ENCODE results near the gene SAPCD2.

The SAPCD2 gene

DNA sequence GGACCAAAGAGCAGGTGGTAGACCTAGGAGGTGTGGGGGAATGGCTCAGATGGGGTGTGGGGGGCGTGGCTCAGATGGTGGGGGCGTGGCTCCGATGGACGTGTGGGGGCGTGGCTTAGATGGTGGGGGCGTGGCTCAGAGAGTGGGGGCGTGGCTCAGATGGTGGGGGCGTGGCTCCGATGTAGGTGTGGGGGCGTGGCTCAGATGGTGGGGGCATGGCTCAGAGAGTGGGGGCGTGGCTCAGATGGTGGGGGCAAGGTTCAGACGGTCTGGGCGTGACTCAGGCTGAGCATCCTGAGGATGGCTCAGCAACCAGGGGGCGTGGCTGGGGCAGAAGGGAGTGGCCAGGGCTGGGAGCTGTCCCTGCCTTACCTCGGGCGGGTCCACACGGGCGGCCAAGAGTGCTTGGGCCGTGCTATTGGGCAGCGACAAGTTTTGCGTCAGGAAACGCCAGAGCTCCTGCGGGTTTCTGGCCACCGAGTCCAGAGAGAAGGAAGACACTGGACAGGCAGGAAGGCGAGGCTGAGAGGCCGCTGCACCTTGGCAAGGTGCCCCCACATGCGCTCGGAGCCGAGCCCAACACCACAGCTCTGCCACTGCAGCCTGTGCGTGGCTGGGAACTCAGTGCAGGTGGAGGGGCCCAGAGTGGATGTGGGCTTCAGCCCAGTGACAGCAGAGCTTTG, 48.2 kb downstream of the SAPCD2 start:
- in situ Hi-C loops (cut with MboI; ENCODE audit: low sequenced_read_pairs), result no loop called here

DNA sequence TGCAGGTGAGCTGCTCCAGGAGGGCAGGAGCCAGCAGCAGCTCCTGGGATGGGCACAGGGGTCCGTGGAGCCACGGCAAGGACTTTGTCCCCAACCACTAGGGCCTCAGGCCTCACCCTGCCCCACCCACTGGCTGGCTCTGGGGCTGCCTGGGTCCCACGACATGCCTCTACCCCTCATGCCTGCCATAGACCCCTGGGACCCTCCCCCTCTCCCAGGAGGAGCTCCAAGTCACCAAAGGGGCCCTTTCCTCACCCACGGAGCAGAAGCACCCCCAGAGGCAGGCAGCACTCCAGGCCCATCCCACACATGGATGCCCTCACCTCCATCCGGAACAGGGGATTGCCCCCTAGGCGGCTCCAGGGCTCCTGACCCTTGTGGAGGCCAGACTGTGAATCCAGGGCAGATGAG, 48.8 kb downstream of the SAPCD2 start:
- in situ Hi-C loops (cut with MboI; ENCODE audit: low sequenced_read_pairs), result no loop called here

DNA sequence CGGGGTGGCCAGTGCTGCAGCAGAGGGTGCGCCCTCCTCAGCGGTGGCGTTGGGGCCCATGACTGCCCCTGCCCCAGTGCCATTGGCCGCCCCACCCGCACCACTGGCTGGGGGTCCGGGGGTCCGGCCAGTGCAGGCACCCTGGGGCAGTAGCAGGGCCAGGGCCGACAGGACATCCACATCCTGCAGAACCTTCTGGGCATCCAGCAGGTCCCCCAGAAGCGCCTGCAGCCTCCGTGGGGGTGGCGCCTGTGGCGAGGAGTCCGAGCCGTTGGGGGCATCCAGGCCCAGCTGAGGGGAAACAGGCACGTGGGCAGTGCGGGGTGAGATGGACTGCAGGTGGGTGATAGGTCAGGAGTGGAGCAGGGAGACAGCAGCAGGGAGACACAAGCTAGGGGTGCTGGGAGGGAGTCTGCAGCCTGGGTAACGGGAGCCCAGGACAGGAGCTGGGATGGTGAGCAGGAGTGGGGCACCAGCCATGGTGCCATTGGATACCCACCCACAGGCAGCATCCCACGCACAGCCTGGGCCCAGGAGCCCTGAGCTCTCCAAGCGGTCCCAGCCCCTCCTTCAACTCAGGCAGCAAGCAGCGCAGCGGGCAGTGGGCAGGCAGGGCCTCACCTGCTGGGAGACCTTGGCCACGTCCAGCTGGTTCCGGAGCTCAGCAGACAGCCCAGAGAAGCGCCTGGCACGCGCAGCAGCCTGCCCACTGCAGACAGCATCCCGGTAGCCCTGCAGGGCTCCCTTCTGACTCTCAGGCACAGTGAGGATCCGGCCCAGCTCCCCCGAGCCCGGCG, 49.4 kb downstream of the SAPCD2 start:
- in situ Hi-C loops (cut with MboI; ENCODE audit: low sequenced_read_pairs), result no loop called here

DNA sequence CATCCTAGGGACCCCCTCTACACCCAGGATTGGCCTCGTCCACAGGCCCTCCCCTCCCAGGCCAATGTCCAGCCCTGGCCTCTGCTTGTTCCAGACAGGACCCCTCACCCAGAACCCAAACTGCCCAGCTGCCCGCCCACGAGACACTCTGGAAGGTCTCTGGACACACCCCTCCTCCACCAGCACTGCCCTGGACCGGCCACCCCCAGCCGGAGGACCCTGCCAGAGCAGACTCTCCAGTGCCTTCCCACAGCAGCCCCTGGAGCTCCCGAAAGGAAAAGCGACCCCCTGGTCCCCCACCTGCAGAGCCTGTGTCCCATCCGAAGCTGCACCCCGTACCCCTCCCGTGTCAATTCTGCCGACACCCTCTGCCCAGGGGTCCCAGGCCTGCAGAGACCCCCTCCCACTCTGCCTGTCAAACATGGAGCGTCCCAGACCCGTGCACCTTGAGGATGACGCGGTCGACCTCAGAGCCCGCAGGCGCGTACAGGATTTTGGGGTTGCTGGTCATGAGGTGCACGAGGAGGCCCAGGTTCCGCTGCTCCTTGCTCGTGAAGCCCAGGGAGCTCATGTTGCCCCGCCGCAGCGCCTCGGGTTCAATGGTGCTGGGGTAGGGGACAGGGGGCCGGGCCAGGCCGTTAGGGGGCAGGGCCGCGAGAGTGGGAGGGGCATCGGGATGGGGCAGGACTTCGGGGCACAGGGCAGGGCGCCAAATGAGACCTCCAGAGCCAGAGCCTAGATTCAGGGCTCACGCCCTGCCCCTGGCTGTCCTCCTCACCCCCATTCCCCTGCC, 50.3 kb downstream of the SAPCD2 start:
- in situ Hi-C loops (cut with MboI; ENCODE audit: low sequenced_read_pairs), result no loop called here

DNA sequence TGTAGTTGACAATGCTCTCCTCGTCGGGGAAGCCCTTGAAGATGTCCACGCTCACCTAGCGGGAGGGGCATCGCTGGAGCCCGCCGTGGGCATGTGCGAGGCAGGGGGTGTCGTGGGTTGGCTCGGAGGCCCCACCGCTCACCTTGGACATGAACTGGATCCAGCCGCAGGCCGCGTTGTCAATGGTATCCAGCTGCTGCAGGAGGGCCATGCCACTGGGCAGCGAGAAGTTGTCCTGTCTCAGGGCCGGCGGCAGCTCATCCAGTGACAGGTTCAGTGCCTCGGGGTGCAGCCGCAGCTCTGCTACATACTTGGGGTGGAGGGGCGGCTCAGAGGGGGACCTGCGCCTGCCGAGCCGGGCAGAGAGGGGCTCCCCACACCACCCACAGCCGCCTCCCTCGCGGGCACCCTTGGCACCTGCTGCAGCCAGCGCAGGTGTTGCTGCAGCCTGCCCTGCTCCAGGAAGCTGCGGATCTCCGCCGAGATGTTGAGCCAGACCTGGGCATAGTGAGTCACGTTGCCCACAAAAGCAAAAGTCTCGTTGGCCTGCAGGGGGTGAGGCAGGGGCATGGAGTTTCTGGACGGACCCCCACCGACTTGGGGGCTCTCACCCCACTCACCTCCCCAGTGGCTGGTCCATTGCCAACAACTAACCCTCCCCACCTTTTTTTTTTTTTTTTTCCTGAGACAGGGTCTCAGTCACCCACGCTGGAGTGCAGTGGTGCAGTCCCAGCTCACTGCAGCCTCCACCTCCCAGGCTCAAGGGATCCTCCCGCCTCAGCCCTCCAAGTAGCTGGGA, 51.4 kb downstream of the SAPCD2 start:
- in situ Hi-C loops (cut with MboI; ENCODE audit: low sequenced_read_pairs), result no loop called here

DNA sequence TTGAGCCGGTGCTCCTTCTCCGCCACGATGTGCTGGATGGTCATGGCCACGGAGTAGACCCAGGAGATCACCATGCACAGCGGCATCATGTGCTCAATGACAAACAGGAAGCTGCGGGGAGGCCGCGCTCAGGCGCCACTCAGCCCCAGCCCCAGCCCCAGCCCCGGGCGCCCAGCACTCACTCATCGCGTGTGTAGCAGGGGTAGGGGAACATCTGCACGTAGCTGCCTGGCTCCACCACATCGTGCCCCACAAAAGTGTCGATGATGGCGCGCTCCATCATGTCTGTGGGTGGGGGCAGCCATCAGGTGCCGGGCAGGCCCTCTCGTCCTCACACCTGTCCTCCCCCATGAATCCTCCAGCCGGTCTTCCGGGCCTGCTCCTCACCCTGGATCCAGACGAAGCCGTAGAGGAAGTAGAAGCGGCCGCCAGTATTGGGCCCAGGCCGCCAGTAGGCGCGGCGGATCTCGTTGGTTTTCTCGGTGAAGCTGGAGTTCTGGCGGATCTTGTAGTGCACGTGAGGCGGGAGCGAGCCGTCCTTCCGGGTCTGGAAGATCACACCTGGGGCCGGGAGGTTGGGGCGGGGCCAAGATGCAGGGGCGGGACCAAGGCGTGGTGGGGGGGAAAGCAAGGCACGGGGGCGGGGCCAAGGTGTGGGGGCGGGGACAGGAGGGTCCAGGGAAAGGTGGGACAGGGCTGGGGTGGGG, 52.4 kb downstream of the SAPCD2 start:
- in situ Hi-C loops (cut with MboI; ENCODE audit: low sequenced_read_pairs), result no loop called here

DNA sequence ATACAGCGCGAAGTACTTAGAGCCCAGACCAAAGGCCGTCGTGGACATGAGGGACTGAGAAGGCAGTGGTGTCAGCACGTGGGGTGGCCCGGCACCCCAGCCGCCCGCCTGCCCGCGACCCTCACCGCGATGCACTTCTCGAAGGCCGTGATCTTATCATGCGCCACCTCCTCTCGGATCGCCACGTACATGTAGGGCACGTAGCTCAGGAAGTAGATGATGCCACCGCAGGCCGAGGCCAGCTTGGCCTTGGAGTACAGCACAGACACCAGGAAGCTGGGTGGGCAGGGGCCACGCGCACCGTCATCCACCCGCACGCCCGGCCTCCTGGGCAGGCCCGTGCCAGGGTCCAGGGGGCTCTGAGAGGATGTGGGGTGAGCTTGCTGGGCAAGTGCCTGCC, 53.3 kb downstream of the SAPCD2 start:
- in situ Hi-C loops (cut with MboI; ENCODE audit: low sequenced_read_pairs), result no loop called here

DNA sequence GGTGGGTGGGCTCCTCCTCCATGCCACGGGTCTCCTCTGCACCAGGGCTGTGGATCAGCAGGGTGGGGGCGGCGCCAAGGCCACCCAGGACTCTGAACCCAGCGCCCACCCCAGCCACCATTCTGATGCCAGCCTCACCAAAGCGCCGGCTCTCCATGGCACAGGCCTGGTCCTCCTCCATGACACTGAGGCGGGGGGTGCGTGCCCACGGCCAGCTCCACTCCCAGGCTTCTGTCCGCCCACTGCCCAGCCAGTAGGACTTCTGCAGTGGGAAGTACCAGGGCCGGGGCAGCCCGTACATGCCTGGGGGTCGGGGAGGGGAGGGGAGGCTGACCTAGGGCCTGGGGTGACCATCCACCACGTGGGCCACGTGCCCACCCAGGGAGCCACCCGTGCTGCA, 53.9 kb downstream of the SAPCD2 start:
- in situ Hi-C loops (cut with MboI; ENCODE audit: low sequenced_read_pairs), result no loop called here

DNA sequence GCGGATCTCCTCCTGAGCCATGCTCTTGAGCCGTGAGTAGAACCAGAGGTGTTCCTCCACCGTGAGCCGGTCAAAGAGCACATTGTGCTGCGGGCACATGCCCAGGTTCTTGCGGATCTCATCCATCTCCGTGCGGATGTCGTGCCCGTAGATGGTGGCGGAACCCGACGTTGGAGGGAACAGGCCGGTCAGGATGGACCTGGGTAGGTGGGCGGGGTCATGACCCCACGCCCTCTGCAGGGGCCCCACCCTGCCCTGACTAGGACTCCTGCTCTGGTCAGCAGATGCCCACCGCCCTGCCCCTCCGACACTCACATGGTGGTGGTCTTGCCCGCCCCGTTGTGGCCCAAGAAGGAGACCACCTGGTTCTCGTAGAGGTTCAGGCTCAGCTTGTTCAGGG, 54.4 kb downstream of the SAPCD2 start:
- in situ Hi-C loops (cut with MboI; ENCODE audit: low sequenced_read_pairs), result no loop called here

DNA sequence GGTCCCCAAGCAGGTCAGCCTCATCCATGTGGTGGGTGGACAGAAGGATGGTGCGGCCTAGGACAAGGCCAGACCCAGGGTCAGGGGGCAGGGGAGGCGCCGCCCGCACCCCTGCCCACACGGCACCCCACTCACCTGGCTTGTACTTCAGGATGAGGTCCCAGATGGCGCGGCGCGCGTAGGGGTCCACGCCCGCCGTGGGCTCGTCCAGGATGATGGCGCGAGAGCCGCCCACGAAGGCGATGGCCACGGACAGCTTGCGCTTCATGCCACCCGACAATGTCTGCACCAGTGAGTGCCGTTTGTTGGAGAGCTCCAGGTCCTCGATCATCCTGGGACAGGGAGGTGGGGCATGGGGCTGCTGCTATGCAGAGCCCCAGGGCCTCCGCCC, 54.8 kb downstream of the SAPCD2 start:
- in situ Hi-C loops (cut with MboI; ENCODE audit: low sequenced_read_pairs), result no loop called here

DNA sequence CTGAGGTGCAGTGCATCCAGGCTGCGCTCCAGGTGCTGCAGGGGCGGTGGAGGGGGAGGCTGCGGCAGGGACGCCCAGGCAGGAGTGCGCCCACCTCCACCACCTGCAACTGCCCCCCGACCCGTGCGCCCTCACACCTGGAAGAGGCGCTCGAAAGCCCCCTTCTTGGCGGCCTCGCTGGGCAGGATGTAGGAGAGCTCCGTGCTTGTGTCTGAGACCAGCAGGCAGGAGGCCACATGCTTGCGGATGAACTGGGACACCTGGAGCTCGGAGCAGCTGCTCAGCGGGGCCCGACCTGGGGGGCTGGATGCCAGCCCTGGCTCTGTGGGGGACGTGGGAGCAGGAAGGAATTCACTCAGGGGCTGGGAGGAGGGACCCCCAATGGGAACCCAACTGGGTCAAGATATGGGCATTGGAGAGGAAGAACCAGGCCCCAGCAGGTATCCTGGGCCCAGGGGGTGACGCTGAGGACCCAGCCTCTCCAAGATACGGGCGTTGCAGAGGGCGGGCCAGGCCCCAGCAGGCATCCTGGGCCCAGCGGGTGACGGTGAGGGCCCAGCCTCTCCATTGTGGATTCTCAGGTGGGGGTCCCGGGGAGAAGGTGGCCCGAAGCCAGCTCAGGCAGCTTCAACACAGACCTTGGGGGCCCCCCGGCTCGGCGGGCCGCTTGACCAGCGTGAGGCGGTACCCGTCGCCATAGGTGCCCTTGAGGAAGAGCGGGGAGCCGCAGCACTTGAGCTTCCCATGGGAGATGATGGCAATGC, 55.4 kb downstream of the SAPCD2 start:
- in situ Hi-C loops (cut with MboI; ENCODE audit: low sequenced_read_pairs), result no loop called here

DNA sequence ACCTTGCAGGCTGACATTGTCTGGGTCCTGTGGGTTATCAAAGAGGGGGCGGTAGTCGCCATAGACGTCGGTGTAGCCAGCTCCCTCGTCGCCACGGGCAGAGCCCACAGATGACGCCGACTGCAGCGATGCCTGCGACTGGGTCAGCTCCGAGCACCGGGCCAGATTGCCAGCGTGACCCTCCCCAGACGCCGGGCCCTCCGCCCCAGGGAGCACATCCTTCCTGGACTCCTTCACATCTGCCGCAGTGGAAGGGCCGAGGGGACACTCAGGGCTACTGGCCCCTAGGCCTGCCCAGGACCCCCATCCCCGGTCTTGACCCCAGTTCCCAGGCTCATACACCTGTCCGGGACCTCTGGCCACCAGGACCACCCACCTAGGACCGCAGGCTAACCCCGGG, 56.2 kb downstream of the SAPCD2 start:
- in situ Hi-C loops (cut with MboI; ENCODE audit: low sequenced_read_pairs), result no loop called here

DNA sequence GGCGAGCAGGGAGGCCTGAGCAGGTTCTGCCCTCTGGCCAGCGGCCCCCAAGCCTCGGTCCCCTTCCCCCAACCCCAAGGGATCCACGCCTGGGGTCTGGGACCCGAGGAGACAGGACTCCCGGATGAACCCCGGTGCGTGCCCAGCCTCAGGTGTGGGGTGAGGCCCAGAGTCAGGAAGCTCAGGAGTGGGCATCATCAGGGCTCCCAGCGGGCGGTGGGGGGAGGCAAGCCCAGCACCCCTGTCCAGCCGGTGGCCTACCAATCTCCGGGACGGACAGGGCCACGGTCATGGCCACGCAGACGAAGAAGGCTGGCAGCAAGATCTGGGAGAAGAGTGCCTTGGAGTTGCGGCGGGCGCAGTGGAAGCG, 56.8 kb downstream of the SAPCD2 start:
- in situ Hi-C loops (cut with MboI; ENCODE audit: low sequenced_read_pairs), result no loop called here

DNA sequence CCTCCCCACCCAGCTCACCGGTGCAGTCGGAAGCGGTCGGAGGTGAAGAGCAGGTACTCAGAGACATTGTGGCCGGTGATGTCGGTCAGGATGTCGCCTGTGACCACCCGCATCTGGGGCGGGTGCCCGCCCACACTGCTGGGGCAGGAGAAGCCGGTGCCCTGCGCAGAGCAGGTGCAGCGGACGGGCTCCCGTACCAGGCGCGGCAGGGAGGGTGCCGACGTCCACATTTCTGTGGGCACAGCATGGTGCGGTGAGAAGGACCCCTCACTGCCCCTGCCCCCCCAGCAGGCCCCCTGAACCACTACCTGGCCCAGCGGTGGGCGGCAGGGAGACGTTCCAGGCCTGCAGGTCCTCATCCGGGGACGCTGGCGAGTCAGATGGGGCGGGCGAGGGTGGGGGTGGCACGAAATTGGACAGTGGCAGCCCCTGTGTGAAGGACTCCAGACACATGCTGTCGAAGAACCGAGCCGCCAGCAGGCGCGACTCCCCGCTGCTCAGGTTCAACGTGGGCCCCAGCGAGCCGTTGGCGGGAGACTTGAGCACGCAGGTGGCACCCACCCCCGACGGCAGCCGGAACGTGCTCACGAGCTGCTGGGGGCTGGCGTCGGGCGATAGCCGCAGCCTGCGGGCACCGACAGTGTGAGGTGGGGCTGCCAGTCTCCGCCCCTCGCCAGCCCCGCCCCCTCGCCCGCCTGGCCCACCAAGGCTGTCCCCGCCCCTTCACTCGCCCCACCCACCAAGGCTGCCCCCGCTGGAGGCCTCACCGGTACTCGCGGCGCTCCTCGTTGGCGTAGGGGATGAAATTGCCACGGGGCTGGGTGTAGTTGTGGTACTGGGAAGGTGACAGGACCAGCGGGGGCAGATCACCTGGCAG, 57.4 kb downstream of the SAPCD2 start:
- in situ Hi-C loops (cut with MboI; ENCODE audit: low sequenced_read_pairs), result no loop called here
